HuH-7.5 (cell line): ENCODE results near the gene ACAA2.
"Not testable (repeated sequence)": the region's sequence is repeated elsewhere in the genome, so short reads cannot be mapped to it uniquely, and the experiment has no call there.

Experiments
- DNase-seq: peaks from one replicate; pipeline ENCODE4 v3.0.0; 2011; ENCODE audit warnings: low spot score

ACAA2 gene

GRCh38 chr18:49845629-49846360, 32.5 kb upstream of the ACAA2 start:
- DNase-seq = no peak

GRCh38 chr18:49844903-49845302, 31.6 kb upstream of the ACAA2 start:
- DNase-seq = no peak

GRCh38 chr18:49843778-49844625, 30.7 kb upstream of the ACAA2 start:
- no peak for DNase-seq

GRCh38 chr18:49843131-49843530, 29.8 kb upstream of the ACAA2 start:
- no peak for DNase-seq

- no peak for DNase-seq
Measured at GRCh38 chr18:49842656-49843055, 29.3 kb upstream of the ACAA2 start.

- no peak for DNase-seq
Measured at GRCh38 chr18:49841236-49842217, 28.2 kb upstream of the ACAA2 start.

GRCh38 chr18:49839012-49839411, 25.7 kb upstream of the ACAA2 start:
- DNase-seq = no peak

GRCh38 chr18:49838381-49838780, 25.0 kb upstream of the ACAA2 start:
- no peak for DNase-seq

GRCh38 chr18:49837889-49838288, 24.6 kb upstream of the ACAA2 start:
- DNase-seq = no peak

GRCh38 chr18:49837316-49837835, 24.0 kb upstream of the ACAA2 start:
- DNase-seq = not testable (repeated sequence)

- DNase-seq = no peak
Measured at GRCh38 chr18:49835405-49835804, 22.1 kb upstream of the ACAA2 start.

GRCh38 chr18:49834258-49834657, 20.9 kb upstream of the ACAA2 start:
- DNase-seq = no peak

GRCh38 chr18:49833814-49834213, 20.5 kb upstream of the ACAA2 start:
- DNase-seq = no peak

- no peak for DNase-seq
Measured at GRCh38 chr18:49832221-49832647, 18.9 kb upstream of the ACAA2 start.

GRCh38 chr18:49827996-49828395, 14.7 kb upstream of the ACAA2 start:
- DNase-seq = no peak

- no peak for DNase-seq
Measured at GRCh38 chr18:49819823-49820671, 6.7 kb upstream of the ACAA2 start.

- no peak for DNase-seq
Measured at GRCh38 chr18:49819071-49819662, 5.8 kb upstream of the ACAA2 start.

GRCh38 chr18:49817947-49818346, 4.6 kb upstream of the ACAA2 start:
- no peak for DNase-seq

GRCh38 chr18:49815927-49816326, 2.6 kb upstream of the ACAA2 start:
- no peak for DNase-seq

- peak; percentile 20 for DNase-seq
Measured at GRCh38 chr18:49814147-49814499, 790 bp upstream of the ACAA2 start.

GRCh38 chr18:49813069-49813318, 339 bp downstream of the ACAA2 start:
- DNase-seq = peak; percentile 33
